ENCODE results near the gene KANK3.
"Not testable (repeated sequence)": the region's sequence is repeated elsewhere in the genome, so short reads cannot be mapped to it uniquely, and the experiment has no call there.

KANK3 gene

DNA sequence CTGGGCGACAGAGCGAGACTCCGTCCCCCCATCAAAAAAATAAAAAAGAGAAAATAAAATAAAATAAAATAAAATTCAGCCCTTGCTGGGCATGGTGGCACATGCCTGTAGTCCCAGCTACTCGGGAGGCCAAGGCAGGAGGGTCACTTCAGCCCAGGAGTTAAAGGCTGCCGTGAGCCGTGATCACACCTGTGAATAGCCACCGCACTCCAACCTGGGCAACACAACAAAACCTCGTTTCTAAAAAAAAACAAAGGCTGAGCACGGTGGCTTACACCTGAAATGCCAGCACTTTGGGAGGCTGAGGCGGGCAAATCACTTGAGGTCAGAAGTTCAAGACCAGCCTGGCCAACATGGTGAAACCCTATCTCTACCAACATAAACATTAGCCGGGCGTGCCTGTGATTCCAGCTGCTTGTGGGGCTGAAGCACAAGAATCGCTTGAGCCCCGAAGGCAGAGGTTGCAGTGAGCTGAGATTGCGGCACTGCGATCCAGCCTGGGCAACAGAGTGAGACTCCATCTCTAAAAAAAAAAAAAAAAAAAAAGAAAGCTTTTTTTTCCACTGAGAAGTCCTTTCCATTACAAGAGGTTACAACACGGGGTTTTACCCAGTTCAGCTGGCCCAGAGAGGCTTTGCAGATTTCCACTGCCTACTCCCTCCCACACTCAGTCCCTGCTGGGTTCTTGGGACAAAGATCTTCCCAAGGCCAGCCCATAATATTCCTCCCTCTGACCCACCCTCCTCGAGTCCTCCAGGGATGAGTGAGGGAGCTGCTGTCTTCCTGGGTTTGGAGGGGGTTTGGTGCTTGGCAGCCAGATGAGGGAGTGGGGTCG is 27.3 kb upstream of the KANK3 start:
- DNase-seq = no peak

GRCh38 chr19:8367327-8368001 is 24.4 kb upstream of the KANK3 start:
- no peak for DNase-seq

GRCh38 chr19:8366961-8367326 is 23.9 kb upstream of the KANK3 start:
- no peak for DNase-seq

- no peak for DNase-seq
Measured at GRCh38 chr19:8366121-8366581, 23.1 kb upstream of the KANK3 start.

- peak in 1 of 2 donors; percentile 48 for DNase-seq
Measured at GRCh38 chr19:8363803-8364771, 21.0 kb upstream of the KANK3 start, which contains the start of gene ANGPTL4. Gene ANGPTL4 (plus strand): TSS chr19:8364155. CDS start chr19:8364322, 167 bp downstream.

DNA sequence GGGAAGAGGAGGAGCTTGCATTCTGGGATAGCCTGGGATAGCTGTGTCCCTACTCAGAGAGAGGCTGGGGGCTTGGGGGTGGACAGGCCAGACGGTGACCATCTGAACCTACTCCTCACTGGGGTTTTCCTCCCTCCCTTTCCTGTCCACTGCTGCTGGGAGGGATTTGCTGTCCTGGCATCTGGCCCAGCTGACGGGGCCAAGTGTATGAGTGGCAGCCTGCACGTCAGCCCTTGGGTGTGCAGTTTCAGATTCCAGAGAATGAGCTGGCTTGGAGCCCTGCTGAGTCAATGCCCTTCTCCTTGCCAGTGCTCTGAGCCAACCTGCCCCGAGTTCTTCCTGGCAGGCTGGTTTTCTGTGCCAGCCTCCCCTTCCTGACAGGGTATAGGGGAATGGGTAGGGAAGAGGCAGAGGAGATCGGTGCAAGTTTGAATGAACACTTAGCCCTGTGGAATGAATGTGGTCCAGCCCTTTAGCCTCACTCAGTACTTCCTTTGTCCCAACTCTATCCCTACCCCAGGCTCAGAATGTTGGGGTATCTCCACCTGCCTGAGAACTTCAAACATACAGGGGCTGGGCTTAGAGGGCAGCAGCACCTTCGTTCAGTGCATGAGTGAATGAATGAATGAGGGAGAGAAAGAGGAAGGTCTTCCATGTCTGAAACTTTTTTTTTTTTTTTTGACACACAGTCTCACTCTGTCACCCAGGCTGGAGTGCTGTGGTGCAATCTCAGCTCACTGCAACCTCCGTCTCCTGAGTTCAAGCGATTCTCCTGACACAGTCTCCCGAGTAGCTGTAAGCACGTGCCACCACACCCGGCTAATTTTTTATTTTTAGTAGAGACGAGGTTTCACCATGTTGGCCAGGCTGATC is 19.1 kb upstream of the KANK3 start:
- peak in 1 of 2 donors; percentile 40 for DNase-seq

DNA sequence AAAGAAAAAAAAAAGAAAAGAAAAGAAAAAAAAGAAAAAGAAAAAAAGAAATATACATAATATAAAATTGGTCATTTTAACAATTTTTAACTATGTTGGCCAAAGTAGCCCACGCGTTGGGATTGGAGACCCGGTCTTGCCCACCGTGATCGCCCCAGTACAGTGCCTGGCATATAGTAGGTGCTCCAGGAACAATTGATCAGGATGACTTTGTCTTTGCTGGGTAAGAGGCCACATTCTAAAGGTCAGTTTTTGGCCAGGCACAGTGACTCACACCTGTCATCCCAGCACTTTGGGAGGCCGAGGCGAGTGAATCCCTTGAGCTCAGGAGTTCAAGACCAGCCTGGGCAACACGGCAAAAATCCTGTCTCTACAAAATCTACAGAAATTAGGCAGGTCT is 17.1 kb upstream of the KANK3 start:
- no peak for DNase-seq

- DNase-seq = no peak
Measured at GRCh38 chr19:8358948-8359347, 15.9 kb upstream of the KANK3 start.

DNA sequence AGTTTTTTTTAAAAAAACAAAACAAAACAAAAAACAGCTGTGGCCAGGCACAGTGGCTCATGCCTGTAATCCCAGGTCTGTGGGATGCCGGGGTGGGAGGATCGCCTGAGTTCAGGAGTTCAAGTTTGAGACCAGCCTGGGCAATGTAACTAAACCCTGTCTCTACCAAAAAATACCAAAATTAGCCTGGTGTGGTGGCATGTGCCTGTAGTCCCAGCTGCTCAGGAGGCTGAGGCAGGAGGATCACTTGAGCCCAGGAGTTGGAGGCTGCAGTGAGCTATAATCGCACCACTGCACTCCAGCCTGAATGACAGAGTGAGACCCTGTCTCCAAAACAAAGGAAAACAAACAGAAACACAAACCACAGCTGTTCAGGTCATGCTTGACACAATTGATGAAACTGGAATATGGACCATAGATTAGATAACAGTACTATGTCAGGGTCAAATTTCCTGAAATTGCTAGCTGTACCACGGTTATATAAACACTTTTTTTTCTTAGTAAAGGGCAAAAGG is 14.0 kb upstream of the KANK3 start:
- DNase-seq = no peak

GRCh38 chr19:8355631-8356402 is 12.8 kb upstream of the KANK3 start:
- no peak for DNase-seq

DNA sequence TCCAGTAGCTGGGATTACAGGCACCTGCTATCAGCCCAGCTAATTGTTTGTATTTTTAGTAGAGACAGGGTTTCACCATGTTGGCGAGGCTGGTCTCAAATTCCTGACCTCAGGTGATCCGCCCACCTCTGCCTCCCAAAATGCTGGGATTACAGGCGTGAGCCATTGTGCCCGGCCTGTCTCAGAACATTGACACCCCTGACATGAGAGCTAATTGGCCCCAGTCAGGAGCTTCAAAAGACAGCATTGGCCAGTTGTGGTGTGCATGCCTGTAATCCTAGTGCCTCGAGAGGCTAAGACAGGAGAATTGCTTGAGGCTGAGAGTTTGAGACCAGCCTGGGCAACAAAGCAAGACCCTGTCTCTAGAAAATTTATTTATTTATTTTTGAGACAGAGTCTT is 9.8 kb upstream of the KANK3 start:
- DNase-seq = not testable (repeated sequence)

DNA sequence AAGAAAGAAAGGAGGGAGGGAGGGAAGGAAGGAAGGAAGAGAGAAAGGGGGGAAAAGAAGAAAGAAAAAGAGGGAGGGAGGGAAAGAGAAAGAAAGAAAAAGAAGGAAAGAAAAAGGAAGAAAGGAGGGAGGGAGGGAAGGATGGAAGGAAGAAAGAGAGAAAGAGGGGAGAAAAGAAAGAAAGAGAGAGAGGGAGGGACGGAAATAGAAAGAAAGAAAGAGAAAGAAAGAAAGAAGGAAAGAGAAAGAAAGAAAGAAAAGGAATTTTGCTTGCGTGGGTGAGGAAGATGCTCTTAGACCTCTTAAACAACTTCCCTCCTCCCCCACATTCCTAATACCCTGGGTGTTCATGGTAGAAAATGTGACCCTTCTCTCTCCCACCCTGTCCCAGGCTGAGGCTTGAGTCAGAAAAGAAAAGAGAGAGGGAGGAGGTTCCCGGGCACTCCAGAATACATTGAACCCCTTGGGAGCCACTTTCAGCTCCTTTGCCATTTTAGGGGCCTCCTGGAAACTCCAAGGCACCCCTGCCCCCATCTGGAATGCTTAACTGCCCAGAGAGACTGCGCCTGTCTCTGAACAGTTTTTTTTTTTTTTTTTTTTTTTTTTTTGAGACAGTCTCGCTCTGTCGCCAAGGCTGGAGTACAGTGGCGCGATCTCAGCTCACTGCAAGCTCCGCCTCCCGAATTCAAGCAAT is 9.2 kb upstream of the KANK3 start:
- DNase-seq = no peak

- DNase-seq = not testable (repeated sequence)
Measured at GRCh38 chr19:8349629-8350372, 6.7 kb upstream of the KANK3 start.

DNA sequence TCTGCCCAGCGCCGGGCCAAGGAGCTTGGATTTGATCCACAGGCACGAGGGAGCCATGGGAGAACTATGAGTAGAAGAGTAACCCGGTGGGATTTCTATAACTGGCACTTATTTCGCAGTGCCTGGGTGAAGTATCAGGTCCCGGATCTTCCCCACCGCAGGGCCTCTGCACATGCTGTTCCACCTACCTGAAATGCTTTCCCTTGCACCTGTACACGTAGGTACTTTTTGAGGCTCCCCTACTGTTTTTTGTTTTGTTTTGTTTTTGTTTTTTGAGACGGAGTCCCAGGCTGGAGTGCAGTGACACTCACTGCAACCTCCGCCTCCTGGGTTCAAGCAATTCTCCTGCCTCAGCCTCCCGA is 402 bp upstream of the KANK3 start:
- DNase-seq = no peak

DNA sequence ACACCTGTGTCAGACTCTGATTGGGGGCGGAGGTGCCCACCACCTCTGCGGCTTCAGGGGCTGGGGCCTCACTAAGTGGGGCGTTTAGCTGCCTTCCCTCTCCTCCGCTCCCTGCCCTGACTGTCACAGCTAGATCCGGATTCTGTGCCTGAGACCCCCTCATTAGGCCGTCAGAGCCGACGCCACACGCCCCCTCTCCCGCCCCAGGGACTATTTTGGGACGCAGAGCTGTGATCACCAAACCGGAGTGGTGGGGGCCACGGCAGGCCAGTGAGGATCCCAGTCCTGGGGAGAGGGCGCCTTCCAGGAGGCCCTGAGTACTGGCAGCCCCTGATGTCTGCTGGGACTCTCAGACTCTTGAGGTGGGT is 762 bp downstream of the KANK3 start:
- no peak for DNase-seq

DNA sequence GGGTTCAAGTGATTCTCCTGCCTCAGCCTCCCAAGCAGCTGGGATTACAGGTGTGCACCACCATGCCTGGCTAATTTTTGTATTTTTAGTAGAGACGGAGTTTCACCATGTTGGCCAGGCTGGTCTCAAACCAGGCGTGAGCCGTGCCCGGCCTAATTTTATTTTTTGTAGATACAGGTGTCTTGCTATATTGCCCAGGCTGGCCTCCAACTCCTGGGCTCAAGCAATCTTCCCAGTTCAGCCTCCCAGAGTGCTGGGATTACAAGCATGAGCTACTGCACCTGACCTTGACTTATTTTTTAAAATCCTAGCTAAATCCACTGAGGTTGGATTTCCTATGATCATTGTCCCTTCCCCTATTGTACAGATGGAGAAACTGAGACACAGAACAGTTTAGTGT is 1.6 kb downstream of the KANK3 start:
- not testable (repeated sequence) for DNase-seq

GRCh38 chr19:8340341-8341096 is 2.5 kb downstream of the KANK3 start:
- DNase-seq = no peak

DNA sequence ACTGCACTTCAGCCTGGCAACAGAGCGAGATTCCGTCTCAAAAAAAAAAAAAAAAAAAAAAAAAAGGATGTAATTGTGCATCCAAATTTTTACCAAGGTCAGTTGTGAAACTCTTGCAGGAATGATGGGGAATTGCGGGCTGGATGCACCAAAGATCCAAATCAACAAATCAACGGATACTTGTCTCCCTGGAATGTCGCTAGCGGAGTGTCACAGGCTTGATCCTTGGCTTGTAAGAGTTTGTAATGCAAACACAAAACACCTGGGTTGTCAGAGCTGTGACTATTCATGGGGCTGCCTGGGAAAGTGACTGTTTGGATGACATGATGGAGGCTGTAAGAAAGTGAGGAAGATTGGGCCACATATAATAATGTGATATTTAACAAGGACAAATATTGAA is 4.2 kb downstream of the KANK3 start:
- DNase-seq = no peak

DNA sequence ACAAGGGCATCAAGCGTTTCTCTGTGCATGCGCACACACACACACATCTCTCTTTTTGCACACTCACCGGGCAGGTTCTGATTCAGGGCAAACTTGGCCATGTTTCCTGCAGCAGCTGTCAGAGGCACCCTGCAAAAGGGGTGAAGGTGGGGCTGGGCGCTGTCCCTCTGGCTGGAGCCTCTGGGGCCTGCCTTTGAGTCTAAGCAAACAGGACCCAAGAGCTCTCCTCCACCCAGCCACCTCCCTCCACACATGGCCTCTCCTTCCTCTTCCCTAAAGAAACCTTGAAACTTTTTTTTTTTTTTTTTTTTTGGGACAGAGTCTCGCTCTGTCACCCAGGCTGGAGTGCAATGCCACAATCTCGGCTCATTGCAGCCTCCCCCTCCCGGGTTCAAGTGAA is 5.3 kb downstream of the KANK3 start:
- no peak for DNase-seq
